K562 (cell line): ENCODE measurements around the gene SPHK1.

Experiments used
- CREM ChIP-seq: IDR thresholded peaks from 2 replicates; pipeline ENCODE4 v1.6.1; 2014; ENCODE audit warnings: antibody characterized with exemption, low read depth
- EZH2 ChIP-seq: IDR thresholded peaks from 2 replicates; pipeline ENCODE4 v1.6.1; 2012; ENCODE audit warnings: low read depth, mild to moderate bottlenecking, inconsistent platforms, low read length, borderline replicate concordance
- GABPA ChIP-seq: fragments of 200-800 bp; sonication (Bioruptor generic); conservative IDR thresholded peaks from 2 replicates; pipeline ENCODE4 v1.6.1; 2016; ENCODE audit warnings: low read depth, missing genetic modification characterization, missing compliant biosample characterization
- IRF2 ChIP-seq: sonication (generic); formaldehyde crosslinking; IDR thresholded peaks from 2 replicates; pipeline ENCODE4 v1.8.1; 2022; ENCODE audit warnings: mild to moderate bottlenecking, missing genetic modification reagents
- KDM4B ChIP-seq, 2 experiments: fragments of 450-650 bp in 1 of 2; sonication (generic) in 1 of 2; IDR thresholded peaks; 2 replicates each; pipeline ENCODE4 v1.6.1; 2016 to 2017; ENCODE audit warnings: borderline replicate concordance in 2 of 2, antibody characterized with exemption in 1 of 2, low read depth in 1 of 2, mild to moderate bottlenecking in 1 of 2
- MAZ ChIP-seq, 2 experiments: fragments of 450-650 bp in 1 of 2; sonication (generic) in 1 of 2; formaldehyde crosslinking; IDR thresholded peaks in 1 of 2; conservative IDR thresholded peaks in 1 of 2; 2 replicates each; pipeline versions ENCODE4 v1.4.0 to v1.5.0; 2020; ENCODE audit warnings: mild to moderate bottlenecking in 1 of 2, missing genetic modification reagents in 1 of 2
- NRF1 ChIP-seq, 2 experiments: fragments of 450-650 bp; IDR thresholded peaks in 1 of 2; conservative IDR thresholded peaks in 1 of 2; 2 replicates each; pipeline ENCODE4 v1.6.1; 2014; ENCODE audit warnings: mild to moderate bottlenecking in 2 of 2
- POLR2A ChIP-seq: fragments of 450-650 bp; conservative IDR thresholded peaks from 2 replicates; pipeline ENCODE4 v1.6.1; 2016
- RBM39 ChIP-seq: fragments of 200-400 bp; formaldehyde crosslinking; optimal IDR thresholded peaks from 2 replicates; pipeline ENCODE3; 2018; ENCODE audit warnings: low read depth, low read length
- SPI1 ChIP-seq: IDR thresholded peaks from 2 replicates; pipeline ENCODE4 v1.6.1; 2011; ENCODE audit warnings: low read depth, low read length, control low read depth, borderline replicate concordance
- ZNF212 ChIP-seq: fragments of 450-650 bp; formaldehyde crosslinking; IDR thresholded peaks from 2 replicates; pipeline ENCODE4 v1.4.0; 2020; ENCODE audit warnings: mild to moderate bottlenecking
- TF ChIP-seq, protein P1 (sequence below), 3 experiments: IDR thresholded peaks in 2 of 3; conservative IDR thresholded peaks in 1 of 3; 2 replicates each; pipeline ENCODE4 v1.5.1; 2011 to 2012; ENCODE audit warnings: low read length in 3 of 3, mild to moderate bottlenecking in 3 of 3, control low read depth in 2 of 3, improper control_type of control experiment in 1 of 3, inconsistent platforms in 1 of 3, low read depth in 1 of 3, mixed read lengths in 1 of 3, moderate library complexity in 1 of 3; ENCODE audit not compliant: insufficient read depth in 2 of 3

DNA sequence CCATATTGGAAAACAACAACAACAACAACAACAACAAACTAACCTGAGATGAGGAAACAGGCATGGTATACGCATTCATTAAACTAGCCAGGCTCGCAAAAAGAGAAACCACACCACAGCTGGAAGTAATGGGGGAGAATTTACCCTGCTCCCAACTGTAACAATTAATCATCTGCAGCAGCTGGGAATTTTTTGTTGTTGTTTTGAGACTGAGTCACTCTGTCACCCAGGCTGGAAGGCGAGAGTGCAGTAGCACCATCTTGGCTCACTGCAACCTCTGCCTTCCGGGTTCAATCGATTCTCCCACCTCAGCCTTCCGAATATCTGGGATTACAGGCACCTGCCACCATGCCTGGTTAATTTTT lies 47.0 kb upstream of the SPHK1 start:
- no peak for TF ChIP-seq GABPA (tag)
- TF ChIP-seq CREM: no peak
- TF ChIP-seq EZH2: no peak
- TF ChIP-seq NRF1 (conservative IDR thresholded peaks at IDR 0.05 in 1 of 2, IDR thresholded peaks at IDR 0.05 in 1 of 2): no peak
- TF ChIP-seq SPI1: no peak
- no peak for TF ChIP-seq POLR2A
- TF ChIP-seq RBM39: no peak
- no peak for TF ChIP-seq MAZ (CRISPR knock-in tag; conservative IDR thresholded peaks at IDR 0.05 in 1 of 2, IDR thresholded peaks at IDR 0.05 in 1 of 2)
- TF ChIP-seq, protein P1, sequence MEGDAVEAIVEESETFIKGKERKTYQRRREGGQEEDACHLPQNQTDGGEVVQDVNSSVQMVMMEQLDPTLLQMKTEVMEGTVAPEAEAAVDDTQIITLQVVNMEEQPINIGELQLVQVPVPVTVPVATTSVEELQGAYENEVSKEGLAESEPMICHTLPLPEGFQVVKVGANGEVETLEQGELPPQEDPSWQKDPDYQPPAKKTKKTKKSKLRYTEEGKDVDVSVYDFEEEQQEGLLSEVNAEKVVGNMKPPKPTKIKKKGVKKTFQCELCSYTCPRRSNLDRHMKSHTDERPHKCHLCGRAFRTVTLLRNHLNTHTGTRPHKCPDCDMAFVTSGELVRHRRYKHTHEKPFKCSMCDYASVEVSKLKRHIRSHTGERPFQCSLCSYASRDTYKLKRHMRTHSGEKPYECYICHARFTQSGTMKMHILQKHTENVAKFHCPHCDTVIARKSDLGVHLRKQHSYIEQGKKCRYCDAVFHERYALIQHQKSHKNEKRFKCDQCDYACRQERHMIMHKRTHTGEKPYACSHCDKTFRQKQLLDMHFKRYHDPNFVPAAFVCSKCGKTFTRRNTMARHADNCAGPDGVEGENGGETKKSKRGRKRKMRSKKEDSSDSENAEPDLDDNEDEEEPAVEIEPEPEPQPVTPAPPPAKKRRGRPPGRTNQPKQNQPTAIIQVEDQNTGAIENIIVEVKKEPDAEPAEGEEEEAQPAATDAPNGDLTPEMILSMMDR (IDR thresholded peaks at IDR 0.05 in 2 of 3, conservative IDR thresholded peaks at IDR 0.05 in 1 of 3; ENCODE audit: insufficient read depth in 2 of 3, low read depth in 1 of 3, low read length in 3 of 3): no peak
- no peak for TF ChIP-seq KDM4B (IDR thresholded peaks at IDR 0.05; ENCODE audit: borderline replicate concordance in 2 of 2, low read depth in 1 of 2)
- no peak for TF ChIP-seq ZNF212
- TF ChIP-seq IRF2: no peak
